Neural cell (in vitro differentiated cells): Measurements from ENCODE around the gene TAOK2.

ENCODE experiments used
- EP300 ChIP-seq: fragments of 450-650 bp; conservative IDR thresholded peaks from 2 replicates; pipeline ENCODE4 v1.6.1; 2014; ENCODE audit warnings: antibody characterized with exemption, mild to moderate bottlenecking, moderate library complexity; ENCODE audit not compliant: poor library complexity, severe bottlenecking
- EZH2 ChIP-seq: fragments of 200-600, 300-800 bp; shearing (Covaris generic), sonication (generic); IDR thresholded peaks from 2 replicates; pipeline ENCODE4 v1.6.1; 2014; ENCODE audit warnings: antibody characterized with exemption, low read length, borderline replicate concordance, mild to moderate bottlenecking; ENCODE audit not compliant: insufficient read depth, poor library complexity, severe bottlenecking
- MXI1 ChIP-seq: fragments of 450-650 bp; conservative IDR thresholded peaks from 2 replicates; pipeline ENCODE4 v1.6.1; 2014; ENCODE audit warnings: antibody characterized with exemption, mild to moderate bottlenecking; ENCODE audit not compliant: poor library complexity, severe bottlenecking
- POLR2AphosphoS5 ChIP-seq: IDR thresholded peaks from 2 replicates; pipeline ENCODE4 v1.6.1; 2012
- RAD21 ChIP-seq: fragments of 450-650 bp; conservative IDR thresholded peaks from 2 replicates; pipeline ENCODE4 v1.6.1; 2014; ENCODE audit warnings: antibody characterized with exemption, mild to moderate bottlenecking, moderate library complexity
- SMC3 ChIP-seq: fragments of 450-650 bp; conservative IDR thresholded peaks from 2 replicates; pipeline ENCODE4 v1.6.1; 2014; ENCODE audit warnings: antibody characterized with exemption, mild to moderate bottlenecking, moderate library complexity; ENCODE audit not compliant: poor library complexity
- TAF1 ChIP-seq: IDR thresholded peaks from 2 replicates; pipeline ENCODE4 v1.6.1; 2012; ENCODE audit warnings: low read depth
- TF ChIP-seq, protein P1 (sequence below): fragments of 450-650 bp; IDR thresholded peaks from 2 replicates; pipeline ENCODE4 v1.5.1; 2014; ENCODE audit warnings: antibody characterized with exemption, mild to moderate bottlenecking, moderate library complexity; ENCODE audit not compliant: poor library complexity, severe bottlenecking
- TF ChIP-seq, protein P2 (sequence below): IDR thresholded peaks from 2 replicates; pipeline ENCODE4 v1.6.1; 2012; ENCODE audit warnings: borderline replicate concordance

DNA sequence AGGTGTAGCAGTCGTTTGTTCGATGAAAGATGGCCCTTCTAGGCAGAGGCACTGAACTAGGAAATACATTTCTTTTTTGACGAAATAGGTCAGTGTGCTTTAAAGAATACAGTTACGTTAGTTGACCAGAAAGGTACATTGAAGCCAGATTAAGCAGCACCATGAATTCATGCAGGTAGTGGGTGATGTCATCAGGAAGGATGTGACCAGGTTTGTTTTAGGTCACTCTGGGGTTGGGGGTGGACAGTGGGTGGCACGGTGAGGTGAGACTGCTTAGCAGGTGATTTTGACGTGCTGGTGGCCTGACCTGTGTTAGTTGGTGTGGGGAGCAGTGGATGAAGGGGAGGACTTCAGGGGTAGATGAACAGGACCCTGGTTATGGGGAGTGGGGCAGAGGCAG, 25.9 kb downstream of the TAOK2 start:
- TF ChIP-seq, protein P1, sequence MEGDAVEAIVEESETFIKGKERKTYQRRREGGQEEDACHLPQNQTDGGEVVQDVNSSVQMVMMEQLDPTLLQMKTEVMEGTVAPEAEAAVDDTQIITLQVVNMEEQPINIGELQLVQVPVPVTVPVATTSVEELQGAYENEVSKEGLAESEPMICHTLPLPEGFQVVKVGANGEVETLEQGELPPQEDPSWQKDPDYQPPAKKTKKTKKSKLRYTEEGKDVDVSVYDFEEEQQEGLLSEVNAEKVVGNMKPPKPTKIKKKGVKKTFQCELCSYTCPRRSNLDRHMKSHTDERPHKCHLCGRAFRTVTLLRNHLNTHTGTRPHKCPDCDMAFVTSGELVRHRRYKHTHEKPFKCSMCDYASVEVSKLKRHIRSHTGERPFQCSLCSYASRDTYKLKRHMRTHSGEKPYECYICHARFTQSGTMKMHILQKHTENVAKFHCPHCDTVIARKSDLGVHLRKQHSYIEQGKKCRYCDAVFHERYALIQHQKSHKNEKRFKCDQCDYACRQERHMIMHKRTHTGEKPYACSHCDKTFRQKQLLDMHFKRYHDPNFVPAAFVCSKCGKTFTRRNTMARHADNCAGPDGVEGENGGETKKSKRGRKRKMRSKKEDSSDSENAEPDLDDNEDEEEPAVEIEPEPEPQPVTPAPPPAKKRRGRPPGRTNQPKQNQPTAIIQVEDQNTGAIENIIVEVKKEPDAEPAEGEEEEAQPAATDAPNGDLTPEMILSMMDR: no peak
- TF ChIP-seq EP300: no peak
- no peak for TF ChIP-seq TAF1
- no peak for TF ChIP-seq RAD21
- TF ChIP-seq EZH2: no peak
- TF ChIP-seq POLR2AphosphoS5: no peak
- TF ChIP-seq MXI1: no peak
- TF ChIP-seq, protein P2, sequence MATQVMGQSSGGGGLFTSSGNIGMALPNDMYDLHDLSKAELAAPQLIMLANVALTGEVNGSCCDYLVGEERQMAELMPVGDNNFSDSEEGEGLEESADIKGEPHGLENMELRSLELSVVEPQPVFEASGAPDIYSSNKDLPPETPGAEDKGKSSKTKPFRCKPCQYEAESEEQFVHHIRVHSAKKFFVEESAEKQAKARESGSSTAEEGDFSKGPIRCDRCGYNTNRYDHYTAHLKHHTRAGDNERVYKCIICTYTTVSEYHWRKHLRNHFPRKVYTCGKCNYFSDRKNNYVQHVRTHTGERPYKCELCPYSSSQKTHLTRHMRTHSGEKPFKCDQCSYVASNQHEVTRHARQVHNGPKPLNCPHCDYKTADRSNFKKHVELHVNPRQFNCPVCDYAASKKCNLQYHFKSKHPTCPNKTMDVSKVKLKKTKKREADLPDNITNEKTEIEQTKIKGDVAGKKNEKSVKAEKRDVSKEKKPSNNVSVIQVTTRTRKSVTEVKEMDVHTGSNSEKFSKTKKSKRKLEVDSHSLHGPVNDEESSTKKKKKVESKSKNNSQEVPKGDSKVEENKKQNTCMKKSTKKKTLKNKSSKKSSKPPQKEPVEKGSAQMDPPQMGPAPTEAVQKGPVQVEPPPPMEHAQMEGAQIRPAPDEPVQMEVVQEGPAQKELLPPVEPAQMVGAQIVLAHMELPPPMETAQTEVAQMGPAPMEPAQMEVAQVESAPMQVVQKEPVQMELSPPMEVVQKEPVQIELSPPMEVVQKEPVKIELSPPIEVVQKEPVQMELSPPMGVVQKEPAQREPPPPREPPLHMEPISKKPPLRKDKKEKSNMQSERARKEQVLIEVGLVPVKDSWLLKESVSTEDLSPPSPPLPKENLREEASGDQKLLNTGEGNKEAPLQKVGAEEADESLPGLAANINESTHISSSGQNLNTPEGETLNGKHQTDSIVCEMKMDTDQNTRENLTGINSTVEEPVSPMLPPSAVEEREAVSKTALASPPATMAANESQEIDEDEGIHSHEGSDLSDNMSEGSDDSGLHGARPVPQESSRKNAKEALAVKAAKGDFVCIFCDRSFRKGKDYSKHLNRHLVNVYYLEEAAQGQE: no peak
- no peak for TF ChIP-seq SMC3
